H1 (cell line): ENCODE measurements around the gene DIS3L. TPM values are rescaled to one million over a fixed set of nuclear protein-coding genes. Genes with fewer than 3 reads are reported as not detected.

Source experiments
- CTCF ChIA-PET: fragments of 300-600 bp; sonication (Branson Sonifier 250); formaldehyde crosslinking; loops from one replicate; lab custom pipeline; 2021; ENCODE audit not compliant: partially characterized antibody; lab: Charles Lee
- POLR2A ChIA-PET: fragments of 300-600 bp; sonication (Branson Sonifier 250); formaldehyde crosslinking; loops from one replicate; lab custom pipeline; 2021; ENCODE audit warnings: inconsistent platforms; ENCODE audit not compliant: partially characterized antibody; lab: Charles Lee
- DNase-seq, 2 experiments: peaks; one replicate each; pipeline versions ENCODE4 v3.0.0 to v3.0.0-alpha.2; 2010 to 2022; ENCODE audit warnings: low spot score in 2 of 2, low read depth in 1 of 2, mixed read lengths in 1 of 2
- FAIRE-seq: peaks from 2 replicates; lab custom pipeline; 2011; peaks lifted over from hg19 to GRCh38; lab: Jason Lieb, UNC
- H2AFZ ChIP-seq: 2 replicates; pipeline ENCODE4 v1.8.1; 2012; ENCODE audit warnings: low read length, inconsistent platforms
- H2AK5ac ChIP-seq: 2 replicates; pipeline ENCODE4 v1.6.1; 2013; ENCODE audit warnings: low read depth, low read length
- H2BK120ac ChIP-seq: replicated peaks from 2 replicates; pipeline ENCODE3; 2013; ENCODE audit warnings: low read depth, low read length, inconsistent platforms
- H2BK12ac ChIP-seq: 2 replicates; pipeline ENCODE4 v1.6.1; 2013; ENCODE audit warnings: low read depth, low read length
- H2BK15ac ChIP-seq: 2 replicates; pipeline ENCODE4 v1.6.1; 2013; ENCODE audit warnings: low read length
- H2BK20ac ChIP-seq: 2 replicates; pipeline ENCODE4 v1.6.1; 2013; ENCODE audit warnings: low read length
- H2BK5ac ChIP-seq: 2 replicates; pipeline ENCODE4 v1.6.1; 2013; ENCODE audit warnings: low read depth, low read length
- H3K14ac ChIP-seq: 2 replicates; pipeline ENCODE4 v1.6.1; 2013; ENCODE audit warnings: inconsistent platforms; ENCODE audit not compliant: insufficient read length
- H3K18ac ChIP-seq: 2 replicates; pipeline ENCODE4 v1.6.1; 2013; ENCODE audit warnings: low read length; ENCODE audit errors: extremely low read depth
- H3K23ac ChIP-seq: 2 replicates; pipeline ENCODE4 v1.6.1; 2013; ENCODE audit warnings: inconsistent platforms; ENCODE audit not compliant: insufficient read length
- H3K23me2 ChIP-seq: 2 replicates; pipeline ENCODE4 v1.6.1; 2013; ENCODE audit warnings: low read depth, low read length
- H3K27ac ChIP-seq: 2 replicates; pipeline ENCODE4 v1.6.1; 2011; ENCODE audit warnings: low read depth, low read length, inconsistent platforms
- H3K27me3 ChIP-seq, 4 experiments: replicated peaks in 1 of 4; 1 replicate in 1 of 4; 2 replicates in 3 of 4; pipeline versions ENCODE4 v1.6.1 to v1.8.1; 2011 to 2013; ENCODE audit warnings: low read length in 3 of 4, mild to moderate bottlenecking in 3 of 4, inconsistent platforms in 2 of 4, mixed read lengths in 2 of 4, moderate library complexity in 1 of 4; ENCODE audit not compliant: control insufficient read depth in 3 of 4, insufficient read depth in 3 of 4; ENCODE audit errors: extremely low read depth in 1 of 4
- H3K36me3 ChIP-seq, 4 experiments: 2 replicates each; pipeline versions ENCODE4 v1.6.1 to v1.8.1; 2011 to 2013; ENCODE audit warnings: mild to moderate bottlenecking in 4 of 4, low read length in 3 of 4, moderate library complexity in 2 of 4, control low read depth in 1 of 4, inconsistent platforms in 1 of 4; ENCODE audit not compliant: insufficient read depth in 4 of 4, control insufficient read depth in 2 of 4
- H3K4ac ChIP-seq: replicated peaks from 2 replicates; pipeline ENCODE3; 2013; ENCODE audit warnings: low read length, low read depth, mixed read lengths, inconsistent platforms; ENCODE audit not compliant: insufficient read length
- H3K4me1 ChIP-seq, 4 experiments: replicated peaks in 1 of 4; 1 replicate in 1 of 4; 2 replicates in 3 of 4; pipeline versions ENCODE4 v1.6.1 to v1.8.1; 2011 to 2013; ENCODE audit warnings: low read length in 3 of 4, inconsistent platforms in 2 of 4, mixed read lengths in 1 of 4; ENCODE audit not compliant: insufficient read depth in 4 of 4, control insufficient read depth in 3 of 4
- H3K4me2 ChIP-seq, 2 experiments: 2 replicates each; pipeline versions ENCODE4 v1.6.1 to v1.8.1; 2011 to 2013; ENCODE audit warnings: low read depth in 2 of 2, low read length in 2 of 2, control low read depth in 1 of 2, inconsistent platforms in 1 of 2, mild to moderate bottlenecking in 1 of 2; ENCODE audit not compliant: insufficient read depth in 1 of 2
- H3K4me3 ChIP-seq, 4 experiments: fragments of 200-600, 300-600 bp in 1 of 4; sonication (generic), shearing (Covaris generic), sonication (Bioruptor Twin) in 1 of 4; 2 replicates each; pipeline versions ENCODE4 v1.5.1 to v1.8.1; 2011 to 2016; ENCODE audit warnings: low read length in 4 of 4, low read depth in 3 of 4, control low read depth in 2 of 4, inconsistent platforms in 2 of 4, mild to moderate bottlenecking in 2 of 4, mixed read lengths in 1 of 4, moderate library complexity in 1 of 4; ENCODE audit not compliant: insufficient read depth in 2 of 4; ENCODE audit errors: extremely low read depth in 1 of 4
- H3K56ac ChIP-seq: replicated peaks from 2 replicates; pipeline ENCODE3; 2013; ENCODE audit warnings: low read depth, mild to moderate bottlenecking, mixed read lengths, low read length, inconsistent platforms; ENCODE audit not compliant: insufficient read length
- H3K79me1 ChIP-seq: 2 replicates; pipeline ENCODE4 v1.6.1; 2013; ENCODE audit warnings: low read depth, low read length, control low read depth
- H3K79me2 ChIP-seq, 2 experiments: 2 replicates each; pipeline versions ENCODE4 v1.6.1 to v1.8.1; 2012 to 2013; ENCODE audit warnings: low read length in 2 of 2, mild to moderate bottlenecking in 2 of 2, inconsistent platforms in 1 of 2; ENCODE audit not compliant: insufficient read depth in 2 of 2, control insufficient read depth in 1 of 2
- H3K9ac ChIP-seq, 4 experiments: replicated peaks in 1 of 4; 1 replicate in 1 of 4; 2 replicates in 3 of 4; pipeline versions ENCODE4 v1.6.1 to v1.8.1; 2011 to 2013; ENCODE audit warnings: low read depth in 3 of 4, low read length in 3 of 4, control low read depth in 2 of 4, mild to moderate bottlenecking in 2 of 4, moderate library complexity in 2 of 4, inconsistent platforms in 1 of 4; ENCODE audit errors: extremely low read depth in 1 of 4
- H3K9me3 ChIP-seq, 2 experiments: 2 replicates each; pipeline versions ENCODE4 v1.6.1 to v1.8.1; 2012 to 2013; ENCODE audit warnings: mild to moderate bottlenecking in 2 of 2, moderate library complexity in 2 of 2, control low read depth in 1 of 2, inconsistent platforms in 1 of 2, low read depth in 1 of 2, low read length in 1 of 2, mixed read lengths in 1 of 2; ENCODE audit not compliant: insufficient read depth in 2 of 2
- H4K20me1 ChIP-seq, 2 experiments: replicated peaks in 1 of 2; 2 replicates each; pipeline versions ENCODE3 to v1.8.1; 2011 to 2013; ENCODE audit warnings: inconsistent platforms in 2 of 2, low read length in 2 of 2, mild to moderate bottlenecking in 1 of 2; ENCODE audit not compliant: insufficient read depth in 2 of 2, control insufficient read depth in 1 of 2
- H4K5ac ChIP-seq: 2 replicates; pipeline ENCODE4 v1.6.1; 2013; ENCODE audit warnings: low read length, low read depth, mixed read lengths, inconsistent platforms; ENCODE audit not compliant: insufficient read length
- H4K8ac ChIP-seq: 2 replicates; pipeline ENCODE4 v1.8.0; 2013; ENCODE audit warnings: mild to moderate bottlenecking, moderate library complexity, low read length, inconsistent platforms; ENCODE audit not compliant: insufficient read depth; ENCODE audit errors: extremely low read depth
- H4K91ac ChIP-seq: replicated peaks from 2 replicates; pipeline ENCODE3; 2013; ENCODE audit warnings: low read length, mixed read lengths, inconsistent platforms; ENCODE audit not compliant: insufficient read length
- BRCA1 ChIP-seq: IDR thresholded peaks from 2 replicates; pipeline ENCODE4 v1.6.1; 2012; ENCODE audit warnings: low read depth, low read length, improper control_type of control experiment
- CBX8 ChIP-seq: fragments of 300-800, 300-1000 bp; sonication (generic); IDR thresholded peaks from 2 replicates; pipeline ENCODE4 v1.7.1; 2016; ENCODE audit warnings: low read depth, low read length, borderline replicate concordance
- CEBPB ChIP-seq: IDR thresholded peaks from 2 replicates; pipeline ENCODE4 v1.6.1; 2012; ENCODE audit warnings: low read depth, low read length
- CTBP2 ChIP-seq: IDR thresholded peaks from 2 replicates; pipeline ENCODE4 v1.7.0; 2011; ENCODE audit warnings: borderline replicate concordance, mild to moderate bottlenecking, moderate library complexity, mixed read lengths, low read length; ENCODE audit not compliant: insufficient read depth, insufficient read length
- POLR2A ChIP-seq, 2 experiments: IDR thresholded peaks; 1 replicate in 1 of 2; 2 replicates in 1 of 2; pipeline ENCODE4 v1.6.1; 2011; ENCODE audit warnings: low read depth in 2 of 2, low read length in 2 of 2, mild to moderate bottlenecking in 2 of 2; ENCODE audit errors: control extremely low read depth in 1 of 2
- RAD21 ChIP-seq, 2 experiments: IDR thresholded peaks in 1 of 2; conservative IDR thresholded peaks in 1 of 2; 2 replicates each; pipeline ENCODE4 v1.6.1; 2011; ENCODE audit warnings: low read depth in 2 of 2, low read length in 2 of 2, improper control_type of control experiment in 1 of 2, inconsistent platforms in 1 of 2, mild to moderate bottlenecking in 1 of 2, moderate library complexity in 1 of 2
- SAP30 ChIP-seq: fragments of 300-600 bp; sonication (generic); IDR thresholded peaks from 2 replicates; pipeline ENCODE4 v1.7.1; 2012; ENCODE audit warnings: low read length, moderate library complexity, mild to moderate bottlenecking, inconsistent platforms; ENCODE audit not compliant: insufficient read depth, insufficient replicate concordance
- SIRT6 ChIP-seq: IDR thresholded peaks from one replicate; pipeline ENCODE4 v1.7.1; 2012; ENCODE audit warnings: low read length, inconsistent platforms
- SP4 ChIP-seq: IDR thresholded peaks from 2 replicates; pipeline ENCODE4 v1.6.1; 2012; ENCODE audit warnings: low read length, inconsistent platforms
- SUZ12 ChIP-seq: fragments of 200-600 bp; sonication (generic); IDR thresholded peaks from 2 replicates; pipeline ENCODE4 v1.6.1; 2012; ENCODE audit warnings: mild to moderate bottlenecking, inconsistent platforms, low read length, moderate library complexity, mixed read lengths
- ZNF274 ChIP-seq: IDR thresholded peaks from 2 replicates; pipeline ENCODE4 v1.7.0; 2012; ENCODE audit warnings: low read length, borderline replicate concordance; ENCODE audit errors: extremely low read depth
- WGBS, 2 experiments: shearing (Covaris generic) in 1 of 2; methylation state at CpG; one replicate each; pipeline versions ENCODE4 v1.1.6 to v1.1.7; 2013 to 2015; ENCODE audit warnings: low lambda C conversion rate in 2 of 2, mixed read lengths in 2 of 2, inconsistent platforms in 1 of 2, low coverage in 1 of 2, missing lambda C conversion rate in 1 of 2; ENCODE audit not compliant: insufficient replicate concordance in 2 of 2, insufficient coverage in 1 of 2, insufficient read length in 1 of 2; ENCODE audit errors: extremely low coverage in 1 of 2, missing lambda C conversion rate in 1 of 2; 5-methylcytosine and 5-hydroxymethylcytosine counted together
- polyA plus RNA-seq, 7 experiments: library from polyadenylated mRNA; depleted of rRNA in 3 of 7; stranded (reverse) in 5 of 7; unstranded in 2 of 7; fragments of >200 nt in 5 of 7; fragments of 200-250 nt in 2 of 7; gene quantifications; 1 replicate in 5 of 7; 2 replicates in 1 of 7; 4 replicates in 1 of 7; pipeline versions ENCODE4 v1.2.1 to v1.2.3, GENCODE V29; 2011 to 2013; ENCODE audit warnings: missing spikeins in 2 of 7, mixed read lengths in 2 of 7
- total RNA-seq: library from RNA; stranded (reverse); fragmentation: NEBNext Ultra II Directional; extraction: Animal tissue kit (Norgen Biotek cat#: 25700); gene quantifications from 2 replicates; pipeline ENCODE4 v1.2.1, GENCODE V29; 2021
- TF ChIP-seq, protein P1 (sequence below): IDR thresholded peaks from 2 replicates; pipeline ENCODE4 v1.6.1; 2012; ENCODE audit warnings: inconsistent platforms
- TF ChIP-seq, protein P2 (sequence below): IDR thresholded peaks from 2 replicates; pipeline ENCODE4 v1.6.1; 2012; ENCODE audit warnings: inconsistent platforms

DIS3L gene
- total and polyA plus RNA-seq, 2 of the 8 experiments (the other 6 are each of a cell fraction or from before 2014, with no cell fraction given): 8.7 to 25.0 TPM

DNA sequence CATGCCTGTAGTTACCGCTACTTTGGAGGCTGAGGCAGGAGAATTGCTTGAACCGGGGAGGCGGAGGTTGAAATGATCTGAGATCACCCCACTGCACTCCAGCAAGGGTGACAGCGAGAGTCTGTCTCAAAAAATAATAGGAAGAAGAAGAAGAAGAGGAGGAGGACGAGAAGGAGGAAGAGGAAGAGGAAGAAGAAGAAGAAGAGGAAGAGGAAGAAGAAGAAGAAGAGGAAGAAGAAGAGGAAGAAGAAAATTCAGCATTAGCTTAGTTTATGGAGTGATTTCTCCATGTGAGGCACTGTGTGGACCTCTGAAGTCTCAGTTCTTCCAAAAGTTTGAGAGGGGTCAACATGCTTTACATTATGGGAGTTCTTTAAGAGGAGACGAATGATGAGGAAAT lies 22.4 kb upstream of the DIS3L start:
- ChIA-PET CTCF (interaction anchor here (0.8 to 1.9 kb wide), 3 partner anchors 18 to 60 kb away, joined by 3 to 8 read pairs (median 4); no protein-coding TSS in a partner anchor), POLR2A (no interaction called here)
- Histone ChIP-seq H3K9me3 (no peaks in the 10 kb centered on the region), H2BK12ac (no peak overlapping the region), H2AFZ (no peak overlapping the region), H4K91ac (no peak overlapping the region), H4K8ac (no peak overlapping the region), H3K23me2 (no peaks in the 10 kb centered on the region; the same call in 1 of the 2 replicates), H2AK5ac (no peak overlapping the region), H3K14ac (no peak overlapping the region), H3K4me2 (no peak overlapping the region), H4K20me1 (no peaks in the 10 kb centered on the region), H2BK20ac (no peak overlapping the region), H3K23ac (no peak overlapping the region), H3K18ac (no peak overlapping the region), H3K4me1 (peaks cover 0 to 3% (median 0%) of the 10 kb centered on the region in 4 experiments; a peak in 2 of 7 replicates), H3K56ac (no peak overlapping the region), H3K27me3 (no peaks in the 10 kb centered on the region), H3K79me1 (no peaks in the 10 kb centered on the region), H3K4me3 (no peak overlapping the region), H4K5ac (no peak overlapping the region), H2BK15ac (no peak overlapping the region), H2BK120ac (no peak overlapping the region), H3K4ac (no peak overlapping the region), H2BK5ac (no peak overlapping the region), H3K36me3 (no peaks in the 10 kb centered on the region), H3K27ac (no peak overlapping the region), H3K9ac (no peak overlapping the region), H3K79me2 (no peaks in the 10 kb centered on the region)
- DNase-seq: no peak
- TF ChIP-seq ZNF274 (no peak), SAP30 (no peak), CEBPB (no peak), CBX8 (no peak), SP4 (no peak), CTBP2 (no peak), POLR2A (IDR thresholded peaks at IDR 0.05; ENCODE audit: control extremely low read depth in 1 of 2, low read depth in 2 of 2, low read length in 2 of 2) (no peak), RAD21 (IDR thresholded peaks at IDR 0.05 in 1 of 2, conservative IDR thresholded peaks at IDR 0.05 in 1 of 2; ENCODE audit: low read depth in 2 of 2, low read length in 2 of 2) (no peak), SIRT6 (no peak), BRCA1 (no peak), SUZ12 (no peak)
- TF ChIP-seq, protein P1, sequence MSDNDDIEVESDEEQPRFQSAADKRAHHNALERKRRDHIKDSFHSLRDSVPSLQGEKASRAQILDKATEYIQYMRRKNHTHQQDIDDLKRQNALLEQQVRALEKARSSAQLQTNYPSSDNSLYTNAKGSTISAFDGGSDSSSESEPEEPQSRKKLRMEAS: no peak
- TF ChIP-seq, protein P2, sequence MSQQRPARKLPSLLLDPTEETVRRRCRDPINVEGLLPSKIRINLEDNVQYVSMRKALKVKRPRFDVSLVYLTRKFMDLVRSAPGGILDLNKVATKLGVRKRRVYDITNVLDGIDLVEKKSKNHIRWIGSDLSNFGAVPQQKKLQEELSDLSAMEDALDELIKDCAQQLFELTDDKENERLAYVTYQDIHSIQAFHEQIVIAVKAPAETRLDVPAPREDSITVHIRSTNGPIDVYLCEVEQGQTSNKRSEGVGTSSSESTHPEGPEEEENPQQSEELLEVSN: no peak
- WGBS, 2 experiments: 64% methylated on average over 6 of the region's 6 CpGs; no CpG with 5 or more reads in 1 of the 2 experiments
- FAIRE-seq: no peak
